Hepatocyte (in vitro differentiated cells): Measurements from ENCODE around the gene OR52D1. TPM values are rescaled to one million over a fixed set of nuclear protein-coding genes. Genes with fewer than 3 reads are reported as not detected.

Experiments used
- DNase-seq: peaks from one replicate; pipeline ENCODE4 v3.0.0-alpha.2; 2016; ENCODE audit warnings: low spot score
- H2AFZ ChIP-seq: fragments of 200-600 bp; sonication (generic); 2 replicates; pipeline ENCODE4 v1.6.0; 2016; ENCODE audit warnings: antibody characterized with exemption, mild to moderate bottlenecking
- H3K27ac ChIP-seq: fragments of 200-600 bp; sonication (generic); 2 replicates; pipeline ENCODE4 v1.5.1; 2016; ENCODE audit warnings: mild to moderate bottlenecking
- H3K27me3 ChIP-seq: fragments of 200-600 bp; sonication (generic); 2 replicates; pipeline ENCODE4 v1.6.1; 2016
- H3K36me3 ChIP-seq: fragments of 200-600 bp; sonication (generic); replicated peaks from 2 replicates; pipeline ENCODE4 v1.5.1; 2016; ENCODE audit warnings: low read depth; ENCODE audit not compliant: insufficient read depth
- H3K4me1 ChIP-seq: fragments of 200-600 bp; sonication (generic); 2 replicates; pipeline ENCODE4 v1.5.1; 2016; ENCODE audit warnings: mild to moderate bottlenecking, moderate library complexity; ENCODE audit not compliant: insufficient read depth
- H3K4me2 ChIP-seq: fragments of 200-600 bp; sonication (generic); 2 replicates; pipeline ENCODE4 v1.6.0; 2016
- H3K4me3 ChIP-seq: fragments of 200-600 bp; sonication (generic); 2 replicates; pipeline ENCODE4 v1.5.1; 2016; ENCODE audit warnings: mild to moderate bottlenecking
- H3K79me2 ChIP-seq: fragments of 200-600 bp; sonication (generic); 2 replicates; pipeline ENCODE4 v1.6.0; 2017; ENCODE audit warnings: mild to moderate bottlenecking
- H3K9me2 ChIP-seq: fragments of 200-600 bp; sonication (generic); replicated peaks from 2 replicates; pipeline ENCODE4 v1.6.0; 2017; ENCODE audit warnings: mild to moderate bottlenecking; ENCODE audit not compliant: insufficient read depth
- H3K9me3 ChIP-seq: fragments of 200-600 bp; sonication (generic); 2 replicates; pipeline ENCODE4 v1.5.1; 2016; ENCODE audit warnings: low read depth, mild to moderate bottlenecking
- H4K20me1 ChIP-seq: fragments of 200-600 bp; sonication (generic); 2 replicates; pipeline ENCODE4 v1.6.0; 2016; ENCODE audit warnings: mild to moderate bottlenecking; ENCODE audit not compliant: insufficient read depth, poor library complexity, severe bottlenecking
- CTCF ChIP-seq: fragments of 200-600 bp; sonication (generic); IDR thresholded peaks from 2 replicates; pipeline ENCODE4 v1.5.1; 2016; ENCODE audit warnings: antibody characterized with exemption, mild to moderate bottlenecking; ENCODE audit not compliant: poor library complexity
- EZH2 ChIP-seq: fragments of 200-600 bp; sonication (generic); IDR thresholded peaks from 2 replicates; pipeline ENCODE4 v1.6.1; 2016; ENCODE audit warnings: antibody characterized with exemption, mild to moderate bottlenecking, borderline replicate concordance
- EZH2phosphoT487 ChIP-seq: fragments of 200-600 bp; sonication (generic); IDR thresholded peaks from one replicate; pipeline ENCODE4 v1.6.1; 2018; ENCODE audit warnings: antibody characterized with exemption, mild to moderate bottlenecking, low read depth, moderate library complexity; ENCODE audit not compliant: unreplicated experiment, severe bottlenecking
- WGBS: methylation state at CpG from one replicate; pipeline ENCODE4 v1.1.6; 2016; ENCODE audit warnings: low lambda C conversion rate; ENCODE audit errors: missing lambda C conversion rate; 5-methylcytosine and 5-hydroxymethylcytosine counted together
- polyA plus RNA-seq: library from polyadenylated mRNA; unstranded; fragments of >200 nt; fragmentation: Nextera tagmentation; extraction: Ambion mirVana; gene quantifications from 2 replicates; pipeline ENCODE4 v1.2.1, GENCODE V29; 2016
- total RNA-seq: library from RNA; depleted of rRNA; stranded (reverse); fragments of >200 nt; gene quantifications from 2 replicates; pipeline ENCODE4 v1.2.3, GENCODE V29; 2014

Gene OR52D1
- total and polyA plus RNA-seq, 2 experiments from 2014 or later = not detected

GRCh38 chr11:5449432-5449831 is 39.1 kb upstream of the OR52D1 start:
- Histone ChIP-seq H3K79me2 (no peaks in the 10 kb centered on the region), H3K4me2 (no peak overlapping the region), H3K4me1 (no peaks in the 10 kb centered on the region), H2AFZ (no peak overlapping the region), H3K4me3 (no peak overlapping the region), H3K9me2 (no peaks in the 10 kb centered on the region), H3K27ac (no peak overlapping the region), H4K20me1 (no peaks in the 10 kb centered on the region), H3K9me3 (no peaks in the 10 kb centered on the region), H3K36me3 (no peaks in the 10 kb centered on the region), H3K27me3 (no peaks in the 10 kb centered on the region)
- TF ChIP-seq EZH2 = no peak
- no peak for TF ChIP-seq EZH2phosphoT487
- 88% methylated on average over 4 of the region's 4 CpGs for WGBS
- DNase-seq = no peak

GRCh38 chr11:5460983-5461621 is 27.4 kb upstream of the OR52D1 start:
- 96% methylated on average over 14 of the region's 14 CpGs for WGBS
- no peaks in the 10 kb centered on the region for H3K4me1 ChIP-seq
- H2AFZ ChIP-seq = no peak overlapping the region
- DNase-seq = no peak
- H4K20me1 ChIP-seq = no peaks in the 10 kb centered on the region
- H3K4me2 ChIP-seq = no peak overlapping the region
- no peak overlapping the region for H3K27ac ChIP-seq
- no peaks in the 10 kb centered on the region for H3K27me3 ChIP-seq
- no peaks in the 10 kb centered on the region for H3K9me2 ChIP-seq
- H3K9me3 ChIP-seq = no peaks in the 10 kb centered on the region
- no peak for TF ChIP-seq EZH2phosphoT487
- no peak for TF ChIP-seq CTCF
- TF ChIP-seq EZH2 = no peak
- no peaks in the 10 kb centered on the region for H3K79me2 ChIP-seq
- no peaks in the 10 kb centered on the region for H3K36me3 ChIP-seq
- H3K4me3 ChIP-seq = no peak overlapping the region

GRCh38 chr11:5467527-5467926 is 21.0 kb upstream of the OR52D1 start:
- Histone ChIP-seq H3K27ac (no peak overlapping the region), H3K4me2 (no peak overlapping the region), H3K4me3 (no peak overlapping the region), H3K9me2 (no peaks in the 10 kb centered on the region), H4K20me1 (no peaks in the 10 kb centered on the region), H3K79me2 (no peaks in the 10 kb centered on the region), H3K27me3 (peaks cover 2% of the 10 kb centered on the region), H3K4me1 (no peaks in the 10 kb centered on the region), H2AFZ (no peak overlapping the region), H3K36me3 (no peaks in the 10 kb centered on the region), H3K9me3 (no peaks in the 10 kb centered on the region)
- WGBS = 79% methylated on average over 2 of the region's 2 CpGs
- TF ChIP-seq CTCF (no peak), EZH2 (no peak), EZH2phosphoT487 (no peak)
- DNase-seq = no peak

- Histone ChIP-seq H4K20me1 (no peaks in the 10 kb centered on the region), H3K27me3 (peaks cover 5% of the 10 kb centered on the region), H3K79me2 (no peaks in the 10 kb centered on the region), H3K4me1 (no peaks in the 10 kb centered on the region), H3K9me2 (no peaks in the 10 kb centered on the region), H3K9me3 (no peaks in the 10 kb centered on the region), H3K4me2 (no peak overlapping the region), H3K27ac (no peak overlapping the region), H3K36me3 (no peaks in the 10 kb centered on the region), H2AFZ (no peak overlapping the region), H3K4me3 (no peak overlapping the region)
- DNase-seq = no peak
- TF ChIP-seq EZH2phosphoT487 = no peak
- no peak for TF ChIP-seq EZH2
- no peak for TF ChIP-seq CTCF
These were observed 14.6 kb upstream of the OR52D1 start for GRCh38 chr11:5473921-5474320.
